Measurements from ENCODE around the gene PRUNE2.
A peak's percentile ranks its signal among the peaks of the same experiment; 100 is the strongest.
"Not testable (repeated sequence)": the region's sequence is repeated elsewhere in the genome, so short reads cannot be mapped to it uniquely, and the experiment has no call there.

The PRUNE2 gene

GRCh38 chr9:76905791-76906646 is at the start of gene PRUNE2:
TSS of gene PRUNE2 (minus strand) at chr9:76906114. CDS start at chr9:76905963, 151 bp downstream.
- DNase-seq (ENCODE audit: low spot score) = peak; percentile 59

DNA sequence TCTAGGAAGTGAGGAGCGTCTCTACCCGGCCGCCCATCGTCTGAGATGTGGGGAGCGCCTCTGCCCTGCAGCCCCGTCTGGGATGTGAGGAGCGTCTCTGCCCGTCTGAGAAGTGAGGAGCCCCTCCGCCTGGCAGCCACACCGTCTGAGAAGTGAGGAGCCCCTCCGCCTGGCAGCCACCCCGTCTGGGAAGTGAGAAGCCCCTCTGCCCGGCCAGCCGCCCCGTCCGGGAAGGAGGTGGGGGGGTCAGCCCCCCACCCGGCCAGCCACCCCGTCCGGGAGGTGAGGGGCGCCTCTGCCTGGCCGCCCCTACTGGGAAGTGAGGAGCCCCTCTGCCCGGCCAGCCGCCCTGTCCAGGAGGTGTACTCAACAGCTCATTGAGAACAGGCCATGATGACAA is 49.5 kb upstream of the PRUNE2 start:
- DNase-seq (ENCODE audit: low spot score) = not testable (repeated sequence)

DNA sequence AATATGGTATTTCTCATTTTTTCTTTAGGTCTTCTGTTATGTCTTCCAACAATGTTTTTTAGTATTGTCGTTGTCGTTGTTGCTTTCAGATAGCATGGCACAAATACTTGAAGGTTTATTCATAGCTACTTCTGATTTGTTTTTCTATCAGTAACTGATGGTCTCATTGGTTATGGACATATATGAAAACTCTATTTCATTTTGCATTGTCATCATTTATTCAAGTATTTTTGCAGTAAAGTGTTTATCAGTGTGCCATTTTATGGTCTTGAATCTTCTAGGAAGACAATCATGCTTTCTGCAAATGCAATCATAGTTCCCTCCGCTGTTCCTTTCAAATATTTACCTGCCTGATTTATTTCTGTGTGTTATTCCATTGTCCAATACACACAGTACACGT is 44.0 kb upstream of the PRUNE2 start:
- DNase-seq (ENCODE audit: low spot score) = no peak

GRCh38 chr9:76944011-76944410 is 38.1 kb upstream of the PRUNE2 start:
- DNase-seq (ENCODE audit: low spot score) = no peak

DNA sequence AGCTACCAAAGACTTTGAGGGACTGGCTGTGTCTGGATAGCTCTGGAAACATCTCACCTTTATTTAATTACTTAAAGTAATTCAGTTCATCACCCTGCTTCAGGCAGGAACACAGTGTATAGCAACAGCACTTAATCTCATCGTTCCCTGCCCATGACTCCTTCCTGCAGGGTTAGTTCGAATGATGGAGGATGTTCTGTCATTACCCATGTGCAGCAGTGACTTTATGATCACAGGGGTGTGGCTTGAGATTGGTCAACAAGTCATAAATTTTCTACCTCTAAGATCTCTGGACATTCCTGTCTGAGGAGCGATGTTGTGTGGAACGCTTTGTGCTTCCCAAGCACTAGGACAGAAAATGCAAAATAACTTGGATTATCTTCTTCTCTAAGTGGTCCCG is 37.1 kb upstream of the PRUNE2 start:
- DNase-seq (ENCODE audit: low spot score) = no peak

- DNase-seq (ENCODE audit: low spot score) = no peak
Measured at GRCh38 chr9:76932757-76933156, 26.8 kb upstream of the PRUNE2 start.

DNA sequence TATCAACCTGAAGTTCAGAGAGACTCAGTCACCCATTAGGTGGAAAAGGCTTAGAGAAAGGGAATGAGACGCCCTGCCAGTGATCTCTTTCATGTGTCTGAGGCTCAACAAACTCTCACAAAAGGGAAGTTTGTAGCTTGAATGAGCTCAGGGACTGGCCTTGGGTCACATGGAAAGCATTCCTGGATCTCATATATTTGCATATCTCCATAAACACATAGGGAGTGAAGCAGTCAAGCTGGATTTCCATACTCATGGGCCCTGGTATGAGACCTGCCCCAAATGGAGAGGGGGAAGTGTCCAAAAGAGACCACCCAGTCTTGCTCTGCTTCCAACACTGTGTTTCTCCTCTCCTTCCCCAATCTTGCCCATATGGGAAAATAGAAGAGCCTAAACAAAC is 26.4 kb upstream of the PRUNE2 start:
- no peak for DNase-seq (ENCODE audit: low spot score)

- peak; percentile 41 for DNase-seq (ENCODE audit: low spot score)
Measured at GRCh38 chr9:76927540-76928240, 21.8 kb upstream of the PRUNE2 start.

- no peak for DNase-seq (ENCODE audit: low spot score)
Measured at GRCh38 chr9:76926846-76927245, 20.9 kb upstream of the PRUNE2 start.

GRCh38 chr9:76926324-76926741 is 20.4 kb upstream of the PRUNE2 start:
- DNase-seq (ENCODE audit: low spot score) = peak; percentile 33

DNA sequence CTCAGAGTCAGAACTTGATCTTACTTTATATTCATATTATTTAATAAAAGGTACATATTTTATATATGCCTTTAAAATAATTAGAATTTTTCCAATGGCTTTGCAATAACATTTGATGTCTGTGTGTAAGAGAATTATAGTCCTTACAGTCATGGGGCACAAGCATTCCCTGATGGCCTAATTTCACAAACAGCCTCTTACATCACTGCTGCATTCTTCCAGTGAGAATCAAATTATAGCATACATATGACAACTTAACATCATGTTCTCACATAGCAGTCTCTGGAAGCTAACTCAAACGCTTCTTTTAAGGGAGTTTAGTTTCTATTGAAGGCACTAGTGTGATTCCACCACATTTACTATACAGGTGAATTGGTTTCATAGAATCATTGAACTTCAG is 15.3 kb upstream of the PRUNE2 start:
- DNase-seq (ENCODE audit: low spot score) = no peak

GRCh38 chr9:76917299-76917698 is 11.4 kb upstream of the PRUNE2 start:
- DNase-seq (ENCODE audit: low spot score) = no peak

DNA sequence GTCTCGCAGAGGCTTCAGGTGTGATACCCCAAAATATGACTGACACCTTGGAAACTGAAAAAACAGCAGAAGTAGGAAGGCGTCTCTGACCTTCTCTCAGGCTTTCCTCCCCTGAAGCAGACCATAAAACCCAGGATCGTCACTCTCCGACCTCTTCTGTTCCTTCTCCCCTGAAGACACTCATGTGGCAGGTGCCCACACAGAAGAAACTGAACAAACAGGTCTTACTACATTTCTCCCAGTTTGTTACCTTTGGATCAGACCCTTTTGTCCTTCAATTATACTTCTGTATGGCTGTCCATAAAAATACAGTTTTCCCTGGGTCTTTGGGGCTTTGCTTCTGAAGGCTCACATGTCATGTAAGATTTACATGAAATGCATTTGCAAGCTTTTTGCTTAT is 10.3 kb upstream of the PRUNE2 start:
- no peak for DNase-seq (ENCODE audit: low spot score)

- no peak for DNase-seq (ENCODE audit: low spot score)
Measured at GRCh38 chr9:76913467-76913866, 7.6 kb upstream of the PRUNE2 start.

DNA sequence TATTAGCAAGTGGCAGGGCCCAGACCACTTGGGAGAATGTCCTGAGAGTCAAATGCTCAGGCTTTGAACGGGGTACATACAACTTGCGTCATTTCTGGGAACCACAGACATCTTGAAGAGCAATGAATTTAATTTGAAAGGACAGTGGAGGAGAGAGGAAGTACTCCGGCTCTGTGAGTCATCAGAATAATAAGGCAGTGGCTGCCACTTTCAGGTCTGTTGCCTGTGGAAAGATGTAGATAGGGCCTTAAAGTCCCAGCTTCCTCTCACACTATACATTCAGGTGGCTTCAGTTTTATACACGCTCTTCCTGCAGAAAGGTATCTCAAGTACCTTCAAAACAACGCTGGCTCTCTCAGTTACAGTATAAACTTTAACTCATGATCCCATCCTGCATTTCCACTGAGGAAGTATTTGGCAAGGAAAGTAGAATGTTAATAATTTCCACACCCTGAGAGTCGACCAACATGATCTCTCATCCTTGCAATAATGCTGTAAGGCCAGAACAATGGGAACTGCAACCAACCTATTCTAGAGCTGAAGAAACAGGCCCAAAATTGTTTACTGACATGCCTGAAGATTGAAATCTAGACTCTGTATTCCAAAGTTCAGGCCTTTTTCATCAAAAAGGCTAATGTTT is 6.8 kb upstream of the PRUNE2 start:
- peak; percentile 35 for DNase-seq (ENCODE audit: low spot score)

DNA sequence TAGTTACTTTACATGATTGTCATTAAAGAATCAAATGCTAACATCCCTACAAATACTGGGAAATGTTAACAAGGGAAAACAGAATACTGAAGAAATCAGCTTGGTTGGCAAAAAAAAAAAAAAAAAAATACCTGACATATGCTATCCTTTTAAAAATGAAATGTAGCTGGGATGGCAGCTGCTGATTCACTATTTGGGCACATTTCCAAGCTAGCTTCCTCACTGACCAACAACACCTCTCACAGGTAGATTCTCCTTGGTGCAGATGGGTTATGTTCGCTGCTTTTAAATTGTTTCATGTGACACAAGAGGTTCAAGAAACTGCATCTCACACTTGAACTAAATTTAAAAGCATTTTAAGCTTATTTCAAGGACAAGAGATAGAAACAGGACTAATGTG is 6.1 kb upstream of the PRUNE2 start:
- DNase-seq (ENCODE audit: low spot score) = no peak

GRCh38 chr9:76910861-76911260 is 4.9 kb upstream of the PRUNE2 start:
- no peak for DNase-seq (ENCODE audit: low spot score)

GRCh38 chr9:76906647-76906975 is 697 bp upstream of the PRUNE2 start:
- DNase-seq (ENCODE audit: low spot score) = no peak

GRCh38 chr9:76904661-76905457 is 1.1 kb downstream of the PRUNE2 start:
- no peak for DNase-seq (ENCODE audit: low spot score)

- DNase-seq (ENCODE audit: low spot score) = no peak
Measured at GRCh38 chr9:76902395-76902794, 3.5 kb downstream of the PRUNE2 start.

GRCh38 chr9:76901801-76902200 is 4.1 kb downstream of the PRUNE2 start:
- no peak for DNase-seq (ENCODE audit: low spot score)

GRCh38 chr9:76900884-76901440 is 5.0 kb downstream of the PRUNE2 start:
- no peak for DNase-seq (ENCODE audit: low spot score)
